Thoracic aorta (tissue), 2 donors: Measurements from ENCODE around the gene NEGR1. TPM values are rescaled to one million over a fixed set of nuclear protein-coding genes. Genes with fewer than 3 reads are reported as not detected.

ENCODE experiments used
- ATAC-seq: fragments of 150-250 bp; one replicate; pipeline ENCODE4 v1.8.0; 2017; ENCODE audit warnings: low read depth; ENCODE audit not compliant: insufficient number of reproducible peaks, low FRiP score
- DNase-seq: peaks from one replicate; pipeline ENCODE4 v3.0.0-alpha.2; 2020; ENCODE audit warnings: low spot score
- H3K27ac ChIP-seq, 2 donors: fragments of 200-600 bp; sonication (generic); 1 replicate in 1 of 2; 2 replicates in 1 of 2; pipeline ENCODE4 v1.5.1; 2016; ENCODE audit warnings: mild to moderate bottlenecking in 2 of 2, moderate library complexity in 2 of 2
- H3K27me3 ChIP-seq: fragments of 200-600 bp; sonication (generic); replicated peaks from 2 replicates; pipeline ENCODE4 v1.6.0; 2016; ENCODE audit warnings: mild to moderate bottlenecking; ENCODE audit not compliant: insufficient read depth
- H3K36me3 ChIP-seq: fragments of 200-600 bp; sonication (generic); one replicate; pipeline ENCODE4 v1.5.1; 2016
- H3K4me1 ChIP-seq, 2 donors: fragments of 200-600 bp; sonication (generic); 1 replicate in 1 of 2; 2 replicates in 1 of 2; pipeline versions ENCODE4 v1.5.1 to v1.6.0; 2016; ENCODE audit warnings: low read depth in 2 of 2, mild to moderate bottlenecking in 1 of 2; ENCODE audit not compliant: control insufficient read depth in 1 of 2
- H3K4me3 ChIP-seq: fragments of 200-600 bp; sonication (generic); 2 replicates; pipeline ENCODE4 v1.5.1; 2016; ENCODE audit warnings: mild to moderate bottlenecking
- H3K9me3 ChIP-seq: fragments of 200-600 bp; sonication (generic); 2 replicates; pipeline ENCODE4 v1.5.1; 2016
- total RNA-seq, 2 donors: library from RNA; depleted of rRNA; stranded (reverse); fragments of >200 nt; gene quantifications; one replicate each; pipeline versions ENCODE4 v1.1.0 to v1.2.3, GENCODE V29; 2016
- TF ChIP-seq, protein P1 (sequence below): fragments of 200-600 bp; sonication (generic); IDR thresholded peaks from one replicate; pipeline ENCODE4 v1.5.1; 2019; ENCODE audit warnings: antibody characterized with exemption

Gene NEGR1
- total RNA-seq, 2 donors from 2014 or later, result 10.4 to 14.4 TPM

DNA sequence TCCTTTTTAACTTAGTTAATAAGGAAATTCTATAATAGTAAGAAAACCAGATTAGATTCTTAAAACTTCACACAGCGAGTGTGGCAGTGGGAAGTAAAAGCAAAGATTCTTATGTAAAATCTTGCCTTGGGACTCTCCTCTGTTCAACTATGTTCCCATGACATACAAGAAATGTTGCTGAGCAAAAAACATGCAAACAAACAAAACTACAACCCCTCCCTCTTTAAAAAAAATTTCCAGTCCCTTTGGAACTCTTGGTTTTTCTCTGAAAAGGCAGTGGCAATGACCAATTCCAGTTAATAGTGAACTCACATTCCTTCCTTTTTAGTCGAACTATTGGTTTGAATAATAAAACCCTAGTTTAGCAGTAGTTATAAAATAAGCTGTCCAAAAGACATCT is 748.4 kb downstream of the NEGR1 start:
- Histone ChIP-seq H3K4me3 (no peak overlapping the region), H3K27ac (no peak overlapping the region), H3K9me3 (no peaks in the 10 kb centered on the region), H3K27me3 (no peaks in the 10 kb centered on the region), H3K4me1 (no peaks in the 10 kb centered on the region), H3K36me3 (no peaks in the 10 kb centered on the region)
- ATAC-seq (no peak), DNase-seq (no peak)
- TF ChIP-seq, protein P1, sequence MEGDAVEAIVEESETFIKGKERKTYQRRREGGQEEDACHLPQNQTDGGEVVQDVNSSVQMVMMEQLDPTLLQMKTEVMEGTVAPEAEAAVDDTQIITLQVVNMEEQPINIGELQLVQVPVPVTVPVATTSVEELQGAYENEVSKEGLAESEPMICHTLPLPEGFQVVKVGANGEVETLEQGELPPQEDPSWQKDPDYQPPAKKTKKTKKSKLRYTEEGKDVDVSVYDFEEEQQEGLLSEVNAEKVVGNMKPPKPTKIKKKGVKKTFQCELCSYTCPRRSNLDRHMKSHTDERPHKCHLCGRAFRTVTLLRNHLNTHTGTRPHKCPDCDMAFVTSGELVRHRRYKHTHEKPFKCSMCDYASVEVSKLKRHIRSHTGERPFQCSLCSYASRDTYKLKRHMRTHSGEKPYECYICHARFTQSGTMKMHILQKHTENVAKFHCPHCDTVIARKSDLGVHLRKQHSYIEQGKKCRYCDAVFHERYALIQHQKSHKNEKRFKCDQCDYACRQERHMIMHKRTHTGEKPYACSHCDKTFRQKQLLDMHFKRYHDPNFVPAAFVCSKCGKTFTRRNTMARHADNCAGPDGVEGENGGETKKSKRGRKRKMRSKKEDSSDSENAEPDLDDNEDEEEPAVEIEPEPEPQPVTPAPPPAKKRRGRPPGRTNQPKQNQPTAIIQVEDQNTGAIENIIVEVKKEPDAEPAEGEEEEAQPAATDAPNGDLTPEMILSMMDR, result no peak

DNA sequence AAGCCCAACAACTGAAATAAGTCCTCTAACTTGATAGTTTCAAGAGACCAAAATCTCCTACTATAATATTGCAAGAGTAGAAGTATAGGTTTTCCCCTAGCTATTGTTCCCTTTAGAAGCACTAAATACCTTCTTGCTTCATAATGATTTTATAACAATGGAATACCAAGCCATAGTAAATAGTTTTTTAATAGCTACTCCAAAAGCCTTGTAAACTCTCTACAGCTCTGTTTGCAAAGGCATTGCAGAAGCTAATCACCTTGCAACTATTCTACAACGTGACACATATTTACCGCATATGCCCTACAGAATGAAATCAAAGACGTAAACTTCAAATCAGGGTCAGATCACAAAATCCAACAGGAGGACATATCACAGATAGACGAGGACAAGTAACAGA is 750.0 kb downstream of the NEGR1 start:
- TF ChIP-seq, protein P1, result no peak
- ATAC-seq (no peak), DNase-seq (no peak)
- Histone ChIP-seq H3K4me3 (no peak overlapping the region), H3K36me3 (no peaks in the 10 kb centered on the region), H3K9me3 (no peaks in the 10 kb centered on the region), H3K27me3 (no peaks in the 10 kb centered on the region), H3K27ac (no peak overlapping the region), H3K4me1 (no peaks in the 10 kb centered on the region)

DNA sequence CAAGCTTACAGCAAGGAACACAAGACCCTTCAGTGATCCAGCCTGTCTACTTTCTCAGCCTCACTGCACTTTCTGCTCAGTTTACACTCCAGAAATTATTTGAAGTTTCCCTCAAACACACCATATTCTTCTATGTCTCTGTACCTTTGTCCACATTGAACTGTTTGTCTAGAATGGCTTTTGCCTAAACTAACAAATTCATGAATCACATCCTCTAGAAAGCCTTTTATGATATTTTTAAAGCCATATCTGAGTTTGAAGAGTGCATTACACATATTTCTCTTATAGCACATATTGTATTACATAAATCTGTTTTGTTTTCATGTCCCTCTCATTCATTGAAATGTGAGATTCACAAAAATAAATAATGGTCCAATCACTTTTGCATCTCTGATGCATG is 755.5 kb downstream of the NEGR1 start:
- TF ChIP-seq, protein P1, result no peak
- Histone ChIP-seq H3K9me3 (no peaks in the 10 kb centered on the region), H3K4me1 (no peaks in the 10 kb centered on the region), H3K36me3 (no peaks in the 10 kb centered on the region), H3K4me3 (no peak overlapping the region), H3K27ac (no peak overlapping the region), H3K27me3 (no peaks in the 10 kb centered on the region)
- ATAC-seq (no peak), DNase-seq (no peak)

DNA sequence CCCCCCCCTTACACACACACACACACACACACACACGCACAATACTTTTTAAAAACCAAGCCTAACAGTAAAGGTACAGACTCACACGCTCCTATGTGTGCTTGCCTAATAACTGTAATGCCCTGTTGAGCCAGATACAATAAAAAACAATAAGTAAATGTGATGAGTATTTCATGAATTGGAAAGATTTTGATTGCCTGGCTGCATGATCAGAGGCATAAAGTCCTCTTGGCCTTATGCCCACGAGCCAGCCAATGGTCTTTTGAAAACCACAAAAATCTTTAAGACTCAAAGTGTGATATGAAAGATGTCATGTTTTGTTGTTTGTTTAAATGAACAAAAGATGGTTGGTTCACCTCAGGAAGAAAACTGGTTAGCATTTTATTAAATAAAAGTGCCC is 759.6 kb downstream of the NEGR1 start:
- no peaks in the 10 kb centered on the region for H3K9me3 ChIP-seq
- no peak overlapping the region for H3K27ac ChIP-seq
- H3K36me3 ChIP-seq, result no peaks in the 10 kb centered on the region
- TF ChIP-seq, protein P1, result no peak
- no peak for DNase-seq
- ATAC-seq, result no peak
- no peaks in the 10 kb centered on the region for H3K4me1 ChIP-seq
- H3K27me3 ChIP-seq, result no peaks in the 10 kb centered on the region
- no peak overlapping the region for H3K4me3 ChIP-seq

DNA sequence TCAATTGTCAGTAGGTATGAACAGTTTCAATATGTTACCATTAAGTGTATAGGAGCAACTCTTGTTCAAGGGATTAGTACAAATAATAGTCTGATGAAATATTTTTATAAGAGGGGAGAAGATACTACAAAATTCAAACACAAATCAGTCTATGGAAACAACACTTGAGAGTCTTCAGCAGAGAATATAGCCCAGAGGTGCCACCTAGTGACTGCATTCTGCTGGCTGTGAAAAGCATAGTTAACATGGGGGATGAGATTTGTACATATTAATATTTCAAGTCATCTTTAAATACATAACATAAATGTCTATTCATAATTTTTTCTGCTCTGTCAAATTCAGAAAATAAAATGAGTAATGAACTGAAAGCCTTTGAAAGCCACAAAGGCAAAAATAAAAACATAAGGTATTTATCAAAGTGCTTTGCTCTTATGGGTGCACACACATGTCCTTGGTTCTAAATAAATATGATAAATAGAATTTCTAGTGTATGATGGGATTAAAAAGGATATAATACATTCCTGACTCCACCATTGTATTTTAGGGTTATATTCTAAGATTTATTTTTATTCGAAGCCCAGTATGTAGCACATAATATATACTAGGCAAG is 760.6 kb downstream of the NEGR1 start:
- Histone ChIP-seq H3K4me3 (no peak overlapping the region), H3K9me3 (no peaks in the 10 kb centered on the region), H3K36me3 (no peaks in the 10 kb centered on the region), H3K27me3 (no peaks in the 10 kb centered on the region), H3K4me1 (no peaks in the 10 kb centered on the region), H3K27ac (no peak overlapping the region)
- DNase-seq, result no peak
- TF ChIP-seq, protein P1, result no peak
- no peak for ATAC-seq
